A549 (cell line): ENCODE data around the gene C4orf50.

Source experiments
- CBX2 ChIP-seq: fragments of 200-600 bp; sonication (generic); IDR thresholded peaks from 2 replicates; pipeline ENCODE4 v1.6.1; 2016; ENCODE audit warnings: low read depth, mild to moderate bottlenecking, borderline replicate concordance
- CHD2 ChIP-seq: fragments of 150-350 bp; IDR thresholded peaks from 2 replicates; pipeline ENCODE4 v1.6.1; 2014; ENCODE audit warnings: low read length; ENCODE audit not compliant: partially characterized antibody
- CTCF ChIP-seq: fragments of >200 bp; sonication (Bioruptor Twin); formaldehyde crosslinking; IDR thresholded peaks from 3 replicates; pipeline ENCODE4 v1.5.1; 2016
- EHMT2 ChIP-seq: fragments of 200-600 bp; sonication (generic); IDR thresholded peaks from 2 replicates; pipeline ENCODE4 v1.6.1; 2016; ENCODE audit warnings: antibody characterized with exemption, low read depth, mild to moderate bottlenecking, moderate library complexity
- FOSL2 ChIP-seq, 2 experiments: fragments of 450-650 bp in 1 of 2; fragments of >200 bp in 1 of 2; sonication (Bioruptor Twin) in 1 of 2; formaldehyde crosslinking; IDR thresholded peaks; 2 replicates each; pipeline versions ENCODE4 v1.5.0 to v1.6.1; 2016 to 2020; ENCODE audit warnings: mild to moderate bottlenecking in 1 of 2, moderate library complexity in 1 of 2
- GATA3 ChIP-seq: IDR thresholded peaks from 2 replicates; pipeline ENCODE4 v1.6.1; 2012; ENCODE audit warnings: borderline replicate concordance
- JUN ChIP-seq, 2 experiments: fragments of >200 bp; sonication (Bioruptor Twin); formaldehyde crosslinking; IDR thresholded peaks; 2 replicates in 1 of 2; 3 replicates in 1 of 2; pipeline ENCODE4 v1.6.1; 2016 to 2017
- MYC ChIP-seq: IDR thresholded peaks from 2 replicates; pipeline ENCODE4 v1.6.1; 2012; ENCODE audit warnings: mild to moderate bottlenecking, inconsistent platforms, low read length, improper control_type of control experiment, borderline replicate concordance
- NR3C1 ChIP-seq: fragments of >200 bp; sonication (Bioruptor Twin); formaldehyde crosslinking; IDR thresholded peaks from 3 replicates; pipeline ENCODE4 v1.6.1; 2017
- POLR2A ChIP-seq: IDR thresholded peaks from 2 replicates; pipeline ENCODE4 v1.6.1; 2012; ENCODE audit warnings: mild to moderate bottlenecking, low read length
- RAD21 ChIP-seq, 2 experiments: fragments of >200 bp in 1 of 2; sonication (Bioruptor Twin) in 1 of 2; formaldehyde crosslinking in 1 of 2; IDR thresholded peaks in 1 of 2; conservative IDR thresholded peaks in 1 of 2; 2 replicates in 1 of 2; 3 replicates in 1 of 2; pipeline ENCODE4 v1.6.1; 2012 to 2018; ENCODE audit warnings: inconsistent platforms in 1 of 2

GRCh38 chr4:5884796-5885195 lies 133.4 kb downstream of the C4orf50 start:
- no peak for TF ChIP-seq RAD21 (conservative IDR thresholded peaks at IDR 0.05 in 1 of 2, IDR thresholded peaks at IDR 0.05 in 1 of 2)
- TF ChIP-seq CTCF, result no peak
- TF ChIP-seq NR3C1, result no peak
- TF ChIP-seq MYC, result no peak
- TF ChIP-seq CBX2, result no peak
- TF ChIP-seq CHD2, result no peak
- no peak for TF ChIP-seq FOSL2 (IDR thresholded peaks at IDR 0.05)
- no peak for TF ChIP-seq FOSL2 (CRISPR knock-in tag; IDR thresholded peaks at IDR 0.05)
- no peak for TF ChIP-seq POLR2A
- no peak for TF ChIP-seq EHMT2
- TF ChIP-seq GATA3, result no peak
- TF ChIP-seq JUN (IDR thresholded peaks at IDR 0.05), result no peak
